Lower lobe of right lung (tissue), 2 donors: ENCODE results near the gene SPAG8. TPM values are rescaled to one million over a fixed set of nuclear protein-coding genes. Genes with fewer than 3 reads are reported as not detected.
A peak's percentile ranks its signal among the peaks of the same experiment; 100 is the strongest.

ENCODE experiments used
- ATAC-seq, 2 donors: fragments of 200-7000 bp; cut with Tn5 transposase; one replicate each; pipeline ENCODE4 v1.9.1; 2020 to 2022; ENCODE audit warnings: mild to moderate bottlenecking in 2 of 2, moderate library complexity in 2 of 2
- DNase-seq: peaks from one replicate; pipeline ENCODE4 v3.0.0-alpha.2; 2020
- H3K27ac ChIP-seq: fragments of 200-600 bp; one replicate; pipeline ENCODE4 v1.8.0; 2022
- H3K27me3 ChIP-seq: fragments of 200-600 bp; one replicate; pipeline ENCODE4 v1.8.0; 2022; ENCODE audit warnings: low read depth
- H3K36me3 ChIP-seq: fragments of 200-600 bp; one replicate; pipeline ENCODE4 v1.8.0; 2022; ENCODE audit warnings: mild to moderate bottlenecking
- H3K4me1 ChIP-seq: fragments of 200-600 bp; one replicate; pipeline ENCODE4 v1.8.0; 2022
- H3K4me3 ChIP-seq: fragments of 200-600 bp; one replicate; pipeline ENCODE4 v1.8.0; 2022; ENCODE audit warnings: mild to moderate bottlenecking
- H3K9me3 ChIP-seq: fragments of 200-600 bp; one replicate; pipeline ENCODE4 v1.8.0; 2022
- intact Hi-C: fragments of 100-400 bp; cut with DNase I; formaldehyde crosslinking; loops from one replicate; pipeline ENCODE4 v1.11.0; 2022
- long read RNA-seq: library from polyadenylated mRNA; unstranded; transcript quantifications from one replicate; pipeline ENCODE4 v2.0.0, GENCODE V29; 2021
- total RNA-seq: library from RNA; stranded (reverse); fragmentation: NEBNext Ultra II Directional; extraction: Animal tissue kit (Norgen Biotek cat#: 25700); gene quantifications from one replicate; pipeline ENCODE4 v1.2.1, GENCODE V29; 2021
- TF ChIP-seq, protein P1 (sequence below): fragments of 200-600 bp; IDR thresholded peaks from one replicate; pipeline ENCODE4 v1.8.0; 2022; ENCODE audit warnings: antibody characterized with exemption, mild to moderate bottlenecking
- donor health status: DM: no; HTN: yes; CAD: no; lungs with severe emphysema.

The SPAG8 gene
- 13.3 TPM for total RNA-seq
- long read RNA-seq, partial matches to known transcripts, result 5 of 17 reads
- long read RNA-seq, other reads (novel, unspliced or antisense), result 6 of 17 reads

GRCh38 chr9:35812025-35812602 lies at the start of gene SPAG8:
SPAG8 (minus strand) TSS chr9:35812262; CDS start chr9:35812147, 115 bp downstream.
- Histone ChIP-seq H3K9me3 (no peaks in the 10 kb centered on the region), H3K27me3 (no peaks in the 10 kb centered on the region), H3K27ac (peak within 1 kb of the TSS; percentile 76), H3K4me1 (peaks cover 32% of the 10 kb centered on the region), H3K36me3 (peaks cover 31% of the 10 kb centered on the region), H3K4me3 (peak within 1 kb of the TSS; percentile 63)
- ATAC-seq (peak; percentile 81 to 82), DNase-seq (peak; percentile 97)
- intact Hi-C loops, result no loop called here
- TF ChIP-seq, protein P1, sequence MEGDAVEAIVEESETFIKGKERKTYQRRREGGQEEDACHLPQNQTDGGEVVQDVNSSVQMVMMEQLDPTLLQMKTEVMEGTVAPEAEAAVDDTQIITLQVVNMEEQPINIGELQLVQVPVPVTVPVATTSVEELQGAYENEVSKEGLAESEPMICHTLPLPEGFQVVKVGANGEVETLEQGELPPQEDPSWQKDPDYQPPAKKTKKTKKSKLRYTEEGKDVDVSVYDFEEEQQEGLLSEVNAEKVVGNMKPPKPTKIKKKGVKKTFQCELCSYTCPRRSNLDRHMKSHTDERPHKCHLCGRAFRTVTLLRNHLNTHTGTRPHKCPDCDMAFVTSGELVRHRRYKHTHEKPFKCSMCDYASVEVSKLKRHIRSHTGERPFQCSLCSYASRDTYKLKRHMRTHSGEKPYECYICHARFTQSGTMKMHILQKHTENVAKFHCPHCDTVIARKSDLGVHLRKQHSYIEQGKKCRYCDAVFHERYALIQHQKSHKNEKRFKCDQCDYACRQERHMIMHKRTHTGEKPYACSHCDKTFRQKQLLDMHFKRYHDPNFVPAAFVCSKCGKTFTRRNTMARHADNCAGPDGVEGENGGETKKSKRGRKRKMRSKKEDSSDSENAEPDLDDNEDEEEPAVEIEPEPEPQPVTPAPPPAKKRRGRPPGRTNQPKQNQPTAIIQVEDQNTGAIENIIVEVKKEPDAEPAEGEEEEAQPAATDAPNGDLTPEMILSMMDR, result no peak

DNA sequence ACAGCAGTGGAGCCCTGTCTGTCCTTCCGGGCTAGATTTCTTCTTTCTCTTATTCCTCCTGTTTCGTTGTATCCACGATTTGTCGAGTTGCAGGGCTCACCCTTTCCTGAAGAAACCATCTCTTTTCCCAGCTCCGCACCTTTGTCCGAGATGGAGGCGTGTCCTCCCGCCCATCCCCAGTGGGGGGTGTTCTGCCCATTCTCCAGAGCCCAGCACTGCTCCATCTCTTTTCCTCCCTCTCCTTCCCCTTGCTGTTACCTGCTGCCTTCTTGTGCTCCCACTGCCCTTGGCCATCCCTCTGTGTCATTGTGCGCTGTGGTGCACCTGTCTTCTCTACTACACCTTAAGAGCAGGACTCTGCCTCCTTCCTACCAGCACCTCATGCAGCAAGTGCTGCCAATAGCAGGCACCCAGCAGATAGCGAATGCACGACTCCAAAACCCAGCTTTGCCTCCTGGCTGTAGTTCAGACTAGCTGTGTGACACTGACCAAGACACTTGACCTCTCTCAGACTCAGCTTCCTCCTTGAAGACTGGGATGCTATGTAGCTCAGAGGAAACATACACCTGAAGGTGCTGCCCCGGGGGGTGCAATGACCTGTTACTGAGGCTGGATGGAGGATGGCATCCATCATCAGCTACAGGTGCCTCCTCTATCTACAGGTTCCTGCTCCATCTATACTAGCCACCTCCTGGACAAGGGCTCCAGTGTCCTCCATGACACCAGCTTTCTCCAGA lies 49.3 kb upstream of the SPAG8 start:
- no peak overlapping the region for H3K27ac ChIP-seq
- no peaks in the 10 kb centered on the region for H3K27me3 ChIP-seq
- no peaks in the 10 kb centered on the region for H3K4me1 ChIP-seq
- ATAC-seq (no peak), DNase-seq (no peak)
- no peaks in the 10 kb centered on the region for H3K36me3 ChIP-seq
- intact Hi-C loops, result no loop called here
- TF ChIP-seq, protein P1, result no peak
- H3K4me3 ChIP-seq, result no peak overlapping the region
- no peaks in the 10 kb centered on the region for H3K9me3 ChIP-seq

- TF ChIP-seq, protein P1, result no peak
- Histone ChIP-seq H3K4me3 (no peak overlapping the region), H3K4me1 (no peaks in the 10 kb centered on the region), H3K27me3 (no peaks in the 10 kb centered on the region), H3K9me3 (no peaks in the 10 kb centered on the region), H3K27ac (no peak overlapping the region), H3K36me3 (no peaks in the 10 kb centered on the region)
- no peak for DNase-seq
- no peak for ATAC-seq
- intact Hi-C loops, result no loop called here
Observed at GRCh38 chr9:35859990-35860339, 47.9 kb upstream of the SPAG8 start.

- DNase-seq (no peak), ATAC-seq (no peak)
- Histone ChIP-seq H3K27ac (no peak overlapping the region), H3K27me3 (no peaks in the 10 kb centered on the region), H3K36me3 (no peaks in the 10 kb centered on the region), H3K4me1 (no peaks in the 10 kb centered on the region), H3K9me3 (no peaks in the 10 kb centered on the region), H3K4me3 (no peak overlapping the region)
- intact Hi-C loops, result no loop called here
- TF ChIP-seq, protein P1, result no peak
Observed at GRCh38 chr9:35859310-35859989, 47.4 kb upstream of the SPAG8 start.

GRCh38 chr9:35858458-35858857 lies 46.4 kb upstream of the SPAG8 start:
- ATAC-seq (no peak), DNase-seq (no peak)
- Histone ChIP-seq H3K4me1 (no peaks in the 10 kb centered on the region), H3K4me3 (no peak overlapping the region), H3K9me3 (no peaks in the 10 kb centered on the region), H3K27me3 (no peaks in the 10 kb centered on the region), H3K36me3 (peaks cover 2% of the 10 kb centered on the region), H3K27ac (no peak overlapping the region)
- intact Hi-C loops, result no loop called here
- TF ChIP-seq, protein P1, result no peak
